ENCODE results near the gene UNC119B.

UNC119B gene

GRCh38 chr12:120677765-120678473 is 32.3 kb upstream of the UNC119B start:
- Histone ChIP-seq H3K4me1 (ENCODE audit: insufficient read depth, low read length) (no peaks in the 10 kb centered on the region), H3K36me3 (ENCODE audit: insufficient read depth, low read depth, low read length) (no peaks in the 10 kb centered on the region), H3K4me3 (ENCODE audit: low read length) (no peak overlapping the region), H3K27ac (ENCODE audit: low read length) (no peak overlapping the region), H3K9ac (ENCODE audit: low read depth, low read length) (no peak overlapping the region), H3K9me3 (ENCODE audit: insufficient read depth, low read depth, low read length) (no peaks in the 10 kb centered on the region), H3K27me3 (ENCODE audit: insufficient read depth, low read length) (no peaks in the 10 kb centered on the region)

DNA sequence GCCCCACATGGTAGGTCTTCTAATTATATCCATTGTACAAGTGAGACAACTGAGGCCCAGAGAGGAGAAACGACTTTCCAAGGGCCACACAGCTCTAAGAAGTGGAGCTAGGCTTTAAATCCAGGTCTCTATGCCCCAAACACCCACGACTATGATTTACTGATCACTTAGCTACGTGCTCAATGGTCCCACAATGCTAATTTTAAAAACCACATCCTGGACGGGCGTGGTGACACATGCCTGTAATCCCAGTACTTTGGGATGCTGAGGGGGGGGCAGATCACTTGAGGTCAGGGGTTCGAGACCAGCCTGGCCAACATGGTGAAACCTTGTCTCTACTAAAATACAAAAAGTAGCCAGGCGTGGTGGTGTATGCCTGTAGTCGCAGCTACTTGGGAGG is 31.7 kb upstream of the UNC119B start:
- Histone ChIP-seq H3K9ac (ENCODE audit: low read depth, low read length) (no peak overlapping the region), H3K27me3 (ENCODE audit: insufficient read depth, low read length) (no peaks in the 10 kb centered on the region), H3K4me1 (ENCODE audit: insufficient read depth, low read length) (no peaks in the 10 kb centered on the region), H3K4me3 (ENCODE audit: low read length) (no peak overlapping the region), H3K27ac (ENCODE audit: low read length) (no peak overlapping the region), H3K36me3 (ENCODE audit: insufficient read depth, low read depth, low read length) (no peaks in the 10 kb centered on the region), H3K9me3 (ENCODE audit: insufficient read depth, low read depth, low read length) (no peaks in the 10 kb centered on the region)

- Histone ChIP-seq H3K27me3 (ENCODE audit: insufficient read depth, low read length) (no peaks in the 10 kb centered on the region), H3K9ac (ENCODE audit: low read depth, low read length) (no peak overlapping the region), H3K36me3 (ENCODE audit: insufficient read depth, low read depth, low read length) (no peaks in the 10 kb centered on the region), H3K9me3 (ENCODE audit: insufficient read depth, low read depth, low read length) (no peaks in the 10 kb centered on the region), H3K4me1 (ENCODE audit: insufficient read depth, low read length) (no peaks in the 10 kb centered on the region), H3K4me3 (ENCODE audit: low read length) (no peak overlapping the region), H3K27ac (ENCODE audit: low read length) (no peak overlapping the region)
These were observed 30.0 kb upstream of the UNC119B start for GRCh38 chr12:120680165-120680738.

- H3K9me3 ChIP-seq (ENCODE audit: insufficient read depth, low read depth, low read length), result no peaks in the 10 kb centered on the region
- no peak overlapping the region for H3K4me3 ChIP-seq (ENCODE audit: low read length)
- H3K27ac ChIP-seq (ENCODE audit: low read length), result no peak overlapping the region
- peaks cover 15% of the 10 kb centered on the region for H3K4me1 ChIP-seq (ENCODE audit: insufficient read depth, low read length)
- H3K36me3 ChIP-seq (ENCODE audit: insufficient read depth, low read depth, low read length), result no peaks in the 10 kb centered on the region
- H3K27me3 ChIP-seq (ENCODE audit: insufficient read depth, low read length), result no peaks in the 10 kb centered on the region
- H3K9ac ChIP-seq (ENCODE audit: low read depth, low read length), result no peak overlapping the region
These were observed 25.7 kb upstream of the UNC119B start for GRCh38 chr12:120684523-120684932.

DNA sequence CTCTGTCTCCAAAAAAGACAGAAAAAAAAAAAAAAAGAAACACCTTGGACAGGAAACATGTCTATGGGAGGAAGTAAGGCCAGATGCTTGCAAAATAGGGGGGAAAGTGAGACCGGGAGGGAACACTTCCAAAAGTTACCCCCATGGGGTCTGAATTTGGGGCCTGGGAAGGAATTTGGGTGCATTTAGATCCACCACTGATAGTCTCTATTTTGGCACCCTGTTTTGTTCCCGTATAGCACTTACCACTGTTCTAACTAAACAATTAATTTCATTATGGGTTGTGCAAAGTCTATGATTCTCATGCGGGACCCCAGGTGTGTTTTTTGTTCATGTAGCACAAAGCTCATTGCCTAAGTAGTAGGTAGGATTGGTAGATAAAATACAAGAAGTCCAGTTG is 24.7 kb upstream of the UNC119B start:
- Histone ChIP-seq H3K9ac (ENCODE audit: low read depth, low read length) (peak overlapping the region; percentile 95; the same call in 1 of the 2 replicates), H3K4me3 (ENCODE audit: low read length) (peak overlapping the region; percentile 88; the same call in 1 of the 2 replicates), H3K27me3 (ENCODE audit: insufficient read depth, low read length) (no peaks in the 10 kb centered on the region), H3K27ac (ENCODE audit: low read length) (no peak overlapping the region), H3K36me3 (ENCODE audit: insufficient read depth, low read depth, low read length) (no peaks in the 10 kb centered on the region), H3K4me1 (ENCODE audit: insufficient read depth, low read length) (peaks cover 22% of the 10 kb centered on the region), H3K9me3 (ENCODE audit: insufficient read depth, low read depth, low read length) (no peaks in the 10 kb centered on the region)

GRCh38 chr12:120686151-120686689 is 24.0 kb upstream of the UNC119B start:
- peaks cover 29% of the 10 kb centered on the region for H3K4me1 ChIP-seq (ENCODE audit: insufficient read depth, low read length)

GRCh38 chr12:120686690-120687577 is 23.3 kb upstream of the UNC119B start, which contains the start of gene MLEC:
TSS of gene MLEC (plus strand) at chr12:120687149. CDS start at chr12:120687297, 148 bp downstream.
- Histone ChIP-seq H3K4me3 (ENCODE audit: low read length) (peak within 1 kb of the TSS; percentile 88), H3K36me3 (ENCODE audit: insufficient read depth, low read depth, low read length) (0 out of 2 replicates have a peak, but pooled peaks cover 3% of the 10 kb centered on the region), H3K4me1 (ENCODE audit: insufficient read depth, low read length) (peaks cover 33% of the 10 kb centered on the region), H3K9me3 (ENCODE audit: insufficient read depth, low read depth, low read length) (no peaks in the 10 kb centered on the region), H3K27me3 (ENCODE audit: insufficient read depth, low read length) (no peaks in the 10 kb centered on the region), H3K9ac (ENCODE audit: low read depth, low read length) (peak within 1 kb of the TSS; percentile 95), H3K27ac (ENCODE audit: low read length) (peak within 1 kb of the TSS; percentile 75)

More at GRCh38 chr12:120686151-120686689, 24.0 kb upstream of the UNC119B start:
- Histone ChIP-seq H3K27ac (ENCODE audit: low read length) (peak overlapping the region; percentile 75), H3K27me3 (ENCODE audit: insufficient read depth, low read length) (no peaks in the 10 kb centered on the region), H3K4me3 (ENCODE audit: low read length) (peak overlapping the region; percentile 88), H3K9me3 (ENCODE audit: insufficient read depth, low read depth, low read length) (no peaks in the 10 kb centered on the region), H3K9ac (ENCODE audit: low read depth, low read length) (peak overlapping the region; percentile 95), H3K36me3 (ENCODE audit: insufficient read depth, low read depth, low read length) (0 out of 2 replicates have a peak, but pooled peaks cover 2% of the 10 kb centered on the region)

- H3K27ac ChIP-seq (ENCODE audit: low read length), result no peak overlapping the region
These were observed 22.5 kb upstream of the UNC119B start for GRCh38 chr12:120687578-120688289.

GRCh38 chr12:120688527-120689071 is 21.7 kb upstream of the UNC119B start:
- Histone ChIP-seq H3K27ac (ENCODE audit: low read length) (no peak overlapping the region), H3K4me1 (ENCODE audit: insufficient read depth, low read length) (peaks cover 48% of the 10 kb centered on the region), H3K27me3 (ENCODE audit: insufficient read depth, low read length) (no peaks in the 10 kb centered on the region), H3K9me3 (ENCODE audit: insufficient read depth, low read depth, low read length) (no peaks in the 10 kb centered on the region), H3K4me3 (ENCODE audit: low read length) (peak overlapping the region; percentile 88), H3K9ac (ENCODE audit: low read depth, low read length) (peak overlapping the region; percentile 91; the same call in 1 of the 2 replicates), H3K36me3 (ENCODE audit: insufficient read depth, low read depth, low read length) (0 out of 2 replicates have a peak, but pooled peaks cover 3% of the 10 kb centered on the region)

More at GRCh38 chr12:120687578-120688289, 22.5 kb upstream of the UNC119B start:
- peak overlapping the region; percentile 88 for H3K4me3 ChIP-seq (ENCODE audit: low read length)
- H3K9me3 ChIP-seq (ENCODE audit: insufficient read depth, low read depth, low read length), result no peaks in the 10 kb centered on the region
- peaks cover 39% of the 10 kb centered on the region for H3K4me1 ChIP-seq (ENCODE audit: insufficient read depth, low read length)
- H3K27me3 ChIP-seq (ENCODE audit: insufficient read depth, low read length), result no peaks in the 10 kb centered on the region
- H3K36me3 ChIP-seq (ENCODE audit: insufficient read depth, low read depth, low read length), result 0 out of 2 replicates have a peak, but pooled peaks cover 3% of the 10 kb centered on the region
- peak overlapping the region; percentile 91; the same call in 1 of the 2 replicates for H3K9ac ChIP-seq (ENCODE audit: low read depth, low read length)

DNA sequence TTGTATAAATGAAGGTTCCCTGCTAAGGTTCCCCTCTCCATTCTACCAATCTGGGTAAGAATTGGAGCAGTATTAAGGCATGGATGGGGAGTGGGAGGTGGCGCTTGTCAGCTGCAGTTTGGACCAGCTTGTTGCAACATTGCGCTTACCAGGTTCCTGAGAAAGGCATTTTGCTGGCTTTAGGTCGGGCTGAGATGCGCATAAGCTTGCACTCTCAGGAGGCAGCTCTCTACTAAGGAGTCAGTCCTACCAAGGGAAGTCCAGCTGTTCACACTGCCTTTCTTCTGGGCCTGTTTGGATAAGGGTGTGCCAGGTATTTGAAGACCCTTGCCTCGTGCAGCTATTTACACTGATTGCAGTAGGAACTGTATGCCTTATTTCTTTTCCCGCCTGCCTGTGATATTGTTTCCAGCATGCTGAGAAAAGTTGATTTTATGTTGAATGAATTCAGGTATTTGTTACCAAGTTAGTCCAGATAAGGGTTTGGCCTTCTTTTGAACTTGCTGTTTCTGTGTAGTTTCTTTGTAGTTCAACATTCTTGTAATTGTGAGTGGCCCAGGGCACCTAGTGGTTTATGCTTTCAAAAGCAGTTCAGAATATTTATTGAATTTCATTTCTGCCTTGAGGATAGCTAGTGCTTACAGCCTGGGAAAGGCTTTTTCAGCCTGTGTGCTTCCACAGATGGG is 20.7 kb upstream of the UNC119B start:
- Histone ChIP-seq H3K4me3 (ENCODE audit: low read length) (peak overlapping the region; percentile 88), H3K9me3 (ENCODE audit: insufficient read depth, low read depth, low read length) (no peaks in the 10 kb centered on the region), H3K27ac (ENCODE audit: low read length) (no peak overlapping the region), H3K27me3 (ENCODE audit: insufficient read depth, low read length) (no peaks in the 10 kb centered on the region), H3K4me1 (ENCODE audit: insufficient read depth, low read length) (peaks cover 55% of the 10 kb centered on the region), H3K9ac (ENCODE audit: low read depth, low read length) (peak overlapping the region; percentile 91; the same call in 1 of the 2 replicates), H3K36me3 (ENCODE audit: insufficient read depth, low read depth, low read length) (peaks cover 9% of the 10 kb centered on the region)
